ENCODE results near the gene TBATA.
"Not testable (repeated sequence)": the region's sequence is repeated elsewhere in the genome, so short reads cannot be mapped to it uniquely, and the experiment has no call there.

The TBATA gene

GRCh38 chr10:70775679-70776454 lies 9.3 kb downstream of the TBATA start:
- Mint-ChIP-seq H3K9me3 (no peaks in the 10 kb centered on the region), H3K27ac (no peak overlapping the region), H3K36me3 (no peaks in the 10 kb centered on the region), H3K4me3 (no peak overlapping the region), H3K4me1 (no peaks in the 10 kb centered on the region), H3K27me3 (no peaks in the 10 kb centered on the region)

- Mint-ChIP-seq H3K36me3 (no peaks in the 10 kb centered on the region), H3K9me3 (no peaks in the 10 kb centered on the region), H3K27me3 (no peaks in the 10 kb centered on the region), H3K27ac (no peak overlapping the region), H3K4me1 (no peaks in the 10 kb centered on the region), H3K4me3 (no peak overlapping the region)
Observed at GRCh38 chr10:70774810-70775678, 10.1 kb downstream of the TBATA start.

DNA sequence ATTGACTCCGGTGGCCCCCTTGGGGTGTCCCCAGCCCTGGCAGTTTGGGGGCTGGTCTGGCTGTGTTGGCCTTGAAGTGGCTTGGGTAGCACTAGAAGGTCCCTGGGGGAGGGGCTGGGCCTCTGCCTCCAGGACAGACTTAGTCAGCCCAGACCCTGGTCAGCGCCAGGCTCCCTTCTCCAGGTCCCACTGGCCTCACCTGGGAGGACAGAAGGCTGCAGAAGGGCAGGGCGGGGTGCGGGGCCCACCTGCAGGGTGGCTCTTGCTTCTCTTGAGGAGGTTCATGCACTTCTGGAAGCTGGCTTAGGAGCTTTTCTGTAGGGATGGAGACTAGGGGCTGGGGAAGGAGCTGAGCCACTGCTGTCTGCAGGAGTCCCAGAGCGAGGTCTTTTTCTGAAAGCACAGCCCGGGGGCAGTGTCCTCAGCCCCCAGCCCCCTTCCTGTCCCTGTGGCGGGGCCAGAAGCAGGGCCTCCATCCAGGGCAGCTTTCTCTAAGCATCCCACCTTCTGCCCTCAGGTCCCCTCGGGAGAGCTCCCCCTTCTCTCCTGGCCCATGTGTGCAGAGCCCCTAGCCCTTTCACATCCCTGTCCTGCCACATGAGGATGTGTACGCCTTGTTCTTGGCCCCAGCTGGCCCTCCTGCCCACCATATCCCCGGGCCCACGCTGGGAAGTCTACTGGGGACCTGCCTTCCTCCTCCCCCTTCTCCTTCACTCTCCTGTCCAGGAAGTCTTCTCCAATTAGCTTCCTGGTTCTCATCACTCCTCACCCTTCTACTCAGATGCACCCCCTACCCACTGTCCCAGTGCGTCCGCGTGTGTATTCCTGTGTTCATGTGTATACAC lies 11.0 kb downstream of the TBATA start:
- no peaks in the 10 kb centered on the region for H3K27me3 Mint-ChIP-seq

GRCh38 chr10:70773461-70773860 lies 11.7 kb downstream of the TBATA start:
- Mint-ChIP-seq H3K4me3 (no peak overlapping the region), H3K27me3 (no peaks in the 10 kb centered on the region), H3K36me3 (no peaks in the 10 kb centered on the region), H3K27ac (peak overlapping the region; percentile 38), H3K4me1 (no peaks in the 10 kb centered on the region), H3K9me3 (no peaks in the 10 kb centered on the region)

More for the DNA sequence above, 11.0 kb downstream of the TBATA start:
- Mint-ChIP-seq H3K4me1 (no peaks in the 10 kb centered on the region), H3K36me3 (no peaks in the 10 kb centered on the region), H3K9me3 (no peaks in the 10 kb centered on the region), H3K4me3 (no peak overlapping the region), H3K27ac (no peak overlapping the region)

DNA sequence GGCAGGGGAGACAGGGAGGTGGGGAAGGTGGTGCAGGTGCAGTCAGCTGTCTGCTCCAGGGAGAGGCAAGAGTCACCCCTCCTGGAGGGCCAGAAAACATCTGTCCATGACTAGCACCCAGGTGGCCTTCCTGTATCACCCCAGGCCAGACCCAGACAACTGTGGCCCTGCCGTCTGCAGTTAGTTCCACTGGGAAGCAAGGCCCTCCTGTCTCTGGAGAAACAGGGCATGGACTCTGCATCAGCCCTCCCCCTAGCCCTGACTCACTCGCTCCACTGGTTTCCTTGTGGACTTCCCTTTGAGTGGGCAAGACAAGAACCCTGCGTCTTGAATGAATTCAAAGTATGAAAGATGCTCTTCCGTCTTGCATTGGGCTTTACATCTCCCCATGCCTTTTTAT lies 12.6 kb downstream of the TBATA start:
- Mint-ChIP-seq H3K9me3 (no peaks in the 10 kb centered on the region), H3K27ac (no peak overlapping the region), H3K36me3 (no peaks in the 10 kb centered on the region), H3K4me3 (no peak overlapping the region), H3K27me3 (peaks cover 1% of the 10 kb centered on the region), H3K4me1 (no peaks in the 10 kb centered on the region)

- Mint-ChIP-seq H3K4me3 (no peak overlapping the region), H3K36me3 (no peaks in the 10 kb centered on the region), H3K9me3 (no peaks in the 10 kb centered on the region), H3K4me1 (no peaks in the 10 kb centered on the region), H3K27me3 (peaks cover 1% of the 10 kb centered on the region), H3K27ac (no peak overlapping the region)
Observed at GRCh38 chr10:70771311-70772194, 13.6 kb downstream of the TBATA start.

GRCh38 chr10:70770516-70770915 lies 14.7 kb downstream of the TBATA start:
- not testable (repeated sequence) for H3K36me3 Mint-ChIP-seq, H3K9me3 Mint-ChIP-seq, H3K4me3 Mint-ChIP-seq, H3K4me1 Mint-ChIP-seq, H3K27ac Mint-ChIP-seq, H3K27me3 Mint-ChIP-seq

- Mint-ChIP-seq H3K36me3 (no peaks in the 10 kb centered on the region), H3K27me3 (peaks cover 1% of the 10 kb centered on the region), H3K4me3 (no peak overlapping the region), H3K9me3 (no peaks in the 10 kb centered on the region), H3K27ac (no peak overlapping the region), H3K4me1 (no peaks in the 10 kb centered on the region)
Observed at GRCh38 chr10:70770001-70770400, 15.2 kb downstream of the TBATA start.

GRCh38 chr10:70769121-70769520 lies 16.1 kb downstream of the TBATA start:
- Mint-ChIP-seq H3K27ac (no peak overlapping the region), H3K36me3 (no peaks in the 10 kb centered on the region), H3K4me1 (no peaks in the 10 kb centered on the region), H3K27me3 (peaks cover 1% of the 10 kb centered on the region), H3K4me3 (no peak overlapping the region), H3K9me3 (no peaks in the 10 kb centered on the region)

- H3K27ac Mint-ChIP-seq, H3K27me3 Mint-ChIP-seq, H3K4me1 Mint-ChIP-seq, H3K4me3 Mint-ChIP-seq, H3K9me3 Mint-ChIP-seq, H3K36me3 Mint-ChIP-seq: not testable (repeated sequence)
Observed at GRCh38 chr10:70768026-70768685, 17.0 kb downstream of the TBATA start.

GRCh38 chr10:70765794-70766594 lies 19.2 kb downstream of the TBATA start:
- no peaks in the 10 kb centered on the region for H3K4me1 Mint-ChIP-seq
- no peak overlapping the region for H3K4me3 Mint-ChIP-seq
- H3K36me3 Mint-ChIP-seq, result no peaks in the 10 kb centered on the region
- H3K27me3 Mint-ChIP-seq, result peaks cover 1% of the 10 kb centered on the region
- no peak overlapping the region for H3K27ac Mint-ChIP-seq
- no peaks in the 10 kb centered on the region for H3K9me3 Mint-ChIP-seq

- Mint-ChIP-seq H3K4me1 (peaks cover 7% of the 10 kb centered on the region), H3K4me3 (no peak overlapping the region), H3K9me3 (no peaks in the 10 kb centered on the region), H3K36me3 (no peaks in the 10 kb centered on the region), H3K27me3 (peaks cover 1% of the 10 kb centered on the region), H3K27ac (no peak overlapping the region)
Observed at GRCh38 chr10:70763567-70763966, 21.6 kb downstream of the TBATA start.

DNA sequence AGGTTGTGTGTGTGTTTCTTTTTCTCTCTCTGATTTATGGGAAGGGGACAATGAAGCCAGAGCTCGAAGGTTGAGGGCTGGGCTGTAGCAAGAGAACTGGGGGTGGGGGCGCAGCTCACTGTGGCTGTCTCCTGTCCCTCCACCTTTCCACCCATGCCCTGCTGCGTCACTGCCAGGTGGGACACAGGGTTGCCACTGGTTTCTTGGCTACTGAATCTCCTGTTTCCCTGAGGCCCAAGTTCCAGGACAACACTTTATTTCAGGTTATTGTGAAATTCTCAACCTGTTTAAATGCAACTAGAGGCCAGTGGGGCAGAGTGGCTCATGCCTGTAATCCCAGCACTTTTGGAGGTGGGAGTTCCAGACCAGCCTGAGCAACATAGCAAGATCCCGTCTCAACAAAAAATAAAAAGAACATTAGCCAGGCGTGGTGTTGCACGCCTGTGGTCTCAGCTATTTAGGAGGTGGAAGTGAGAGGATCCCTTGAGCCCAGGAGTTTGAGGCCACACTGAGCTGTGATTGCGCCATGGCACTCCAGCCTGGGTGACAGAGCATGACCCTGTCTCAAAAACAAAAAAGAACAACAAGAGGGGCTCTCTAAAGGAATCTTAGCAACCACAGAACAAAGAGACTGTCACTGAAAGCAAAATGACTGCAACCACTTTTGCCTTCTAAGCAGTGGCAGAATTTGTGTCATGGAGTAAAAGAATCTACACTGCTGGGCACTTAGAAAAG lies 22.6 kb downstream of the TBATA start:
- Mint-ChIP-seq H3K4me1 (peaks cover 8% of the 10 kb centered on the region), H3K9me3 (no peaks in the 10 kb centered on the region), H3K4me3 (no peak overlapping the region), H3K36me3 (no peaks in the 10 kb centered on the region), H3K27me3 (no peaks in the 10 kb centered on the region), H3K27ac (no peak overlapping the region)
